ENCODE data around the gene B4GALNT1. TPM values are rescaled to one million over a fixed set of nuclear protein-coding genes. Genes with fewer than 3 reads are reported as not detected.

Gene B4GALNT1
- total RNA-seq, 1 donor from 2014 or later: 0.69 TPM

DNA sequence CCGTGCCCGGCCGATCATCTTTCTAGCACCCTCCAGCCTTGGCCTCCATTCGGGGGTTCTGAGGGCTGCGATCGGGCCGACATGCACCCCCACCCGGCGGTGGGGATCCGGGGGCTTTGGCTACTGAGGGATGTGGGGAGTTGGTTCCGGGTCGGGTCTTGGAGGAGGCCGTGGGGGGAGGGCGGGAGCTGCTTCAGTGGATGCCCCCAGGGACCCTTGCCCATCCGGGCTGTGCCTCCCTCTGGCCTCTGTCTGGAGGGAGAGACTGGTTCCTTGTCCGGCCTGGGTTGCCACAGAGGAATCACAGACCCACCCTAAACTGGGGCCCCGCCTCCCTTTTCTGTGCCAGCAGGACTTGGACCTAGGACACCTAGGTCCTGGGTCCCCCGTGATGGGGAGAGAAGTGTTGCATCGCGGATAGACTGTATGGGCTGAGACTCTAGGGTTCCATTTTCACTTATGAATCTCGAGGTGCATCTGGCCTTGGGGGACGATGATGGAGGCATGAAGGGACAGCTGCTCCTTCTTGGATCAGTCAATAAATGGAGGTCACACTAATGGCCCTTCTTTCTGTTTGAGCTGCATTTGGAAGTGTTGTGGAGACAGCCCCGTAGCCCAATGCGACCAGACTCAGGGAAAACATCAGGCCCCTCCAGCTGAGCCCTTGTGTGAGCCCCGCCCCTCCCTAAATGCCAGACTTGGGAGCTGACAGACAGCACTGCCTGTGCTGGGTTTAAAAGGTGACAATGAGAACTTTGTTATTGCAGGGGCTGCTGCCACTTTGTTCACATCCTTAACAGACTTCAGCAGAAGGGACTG, 27.8 kb downstream of the B4GALNT1 start:
- TF ChIP-seq, protein P1, sequence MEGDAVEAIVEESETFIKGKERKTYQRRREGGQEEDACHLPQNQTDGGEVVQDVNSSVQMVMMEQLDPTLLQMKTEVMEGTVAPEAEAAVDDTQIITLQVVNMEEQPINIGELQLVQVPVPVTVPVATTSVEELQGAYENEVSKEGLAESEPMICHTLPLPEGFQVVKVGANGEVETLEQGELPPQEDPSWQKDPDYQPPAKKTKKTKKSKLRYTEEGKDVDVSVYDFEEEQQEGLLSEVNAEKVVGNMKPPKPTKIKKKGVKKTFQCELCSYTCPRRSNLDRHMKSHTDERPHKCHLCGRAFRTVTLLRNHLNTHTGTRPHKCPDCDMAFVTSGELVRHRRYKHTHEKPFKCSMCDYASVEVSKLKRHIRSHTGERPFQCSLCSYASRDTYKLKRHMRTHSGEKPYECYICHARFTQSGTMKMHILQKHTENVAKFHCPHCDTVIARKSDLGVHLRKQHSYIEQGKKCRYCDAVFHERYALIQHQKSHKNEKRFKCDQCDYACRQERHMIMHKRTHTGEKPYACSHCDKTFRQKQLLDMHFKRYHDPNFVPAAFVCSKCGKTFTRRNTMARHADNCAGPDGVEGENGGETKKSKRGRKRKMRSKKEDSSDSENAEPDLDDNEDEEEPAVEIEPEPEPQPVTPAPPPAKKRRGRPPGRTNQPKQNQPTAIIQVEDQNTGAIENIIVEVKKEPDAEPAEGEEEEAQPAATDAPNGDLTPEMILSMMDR (conservative IDR thresholded peaks at IDR 0.05; ENCODE audit: low read depth, low read length): no peak
- DNase-seq (ENCODE audit: low read depth): no peak
- H3K4me3 ChIP-seq (ENCODE audit: low read depth, low read length): peak overlapping the region; percentile 83

DNA sequence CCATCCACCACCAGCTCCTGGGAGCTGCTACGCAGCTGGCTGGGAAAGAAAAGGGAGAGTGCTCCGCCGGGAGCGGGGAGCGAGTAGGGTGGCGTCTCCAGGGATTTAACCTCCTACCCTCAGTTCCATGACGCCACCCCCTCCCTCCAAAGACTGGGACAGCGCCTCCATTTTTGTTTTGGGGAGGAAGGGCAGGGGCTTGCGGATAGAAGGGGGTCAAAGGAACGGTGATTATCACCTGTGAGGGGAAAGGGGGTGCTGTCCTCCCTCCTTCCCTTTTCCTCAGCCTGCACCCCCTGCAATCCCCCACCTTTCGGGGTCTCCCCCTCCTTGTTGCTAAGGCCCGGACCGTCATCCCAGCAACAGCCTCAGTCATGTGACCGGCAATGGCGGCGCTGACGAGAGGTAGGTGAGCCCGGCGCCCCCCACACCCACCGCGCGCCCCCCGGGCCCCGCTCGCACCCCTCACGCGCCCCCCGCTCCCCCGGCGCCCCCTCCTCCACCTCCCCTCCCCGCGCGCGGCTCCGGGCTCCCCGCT, 28.5 kb downstream of the B4GALNT1 start, which contains the start of gene DTX3:
DTX3 (plus strand) TSS at position 371 of the 538 bp plus-strand sequence. CDS start 1,694 bp downstream, outside the sequence.
- DNase-seq (ENCODE audit: low read depth): no peak
- peak within 1 kb of the TSS; percentile 83 for H3K4me3 ChIP-seq (ENCODE audit: low read depth, low read length)
- TF ChIP-seq, protein P1 (conservative IDR thresholded peaks at IDR 0.05; ENCODE audit: low read depth, low read length): peak; percentile 8

DNA sequence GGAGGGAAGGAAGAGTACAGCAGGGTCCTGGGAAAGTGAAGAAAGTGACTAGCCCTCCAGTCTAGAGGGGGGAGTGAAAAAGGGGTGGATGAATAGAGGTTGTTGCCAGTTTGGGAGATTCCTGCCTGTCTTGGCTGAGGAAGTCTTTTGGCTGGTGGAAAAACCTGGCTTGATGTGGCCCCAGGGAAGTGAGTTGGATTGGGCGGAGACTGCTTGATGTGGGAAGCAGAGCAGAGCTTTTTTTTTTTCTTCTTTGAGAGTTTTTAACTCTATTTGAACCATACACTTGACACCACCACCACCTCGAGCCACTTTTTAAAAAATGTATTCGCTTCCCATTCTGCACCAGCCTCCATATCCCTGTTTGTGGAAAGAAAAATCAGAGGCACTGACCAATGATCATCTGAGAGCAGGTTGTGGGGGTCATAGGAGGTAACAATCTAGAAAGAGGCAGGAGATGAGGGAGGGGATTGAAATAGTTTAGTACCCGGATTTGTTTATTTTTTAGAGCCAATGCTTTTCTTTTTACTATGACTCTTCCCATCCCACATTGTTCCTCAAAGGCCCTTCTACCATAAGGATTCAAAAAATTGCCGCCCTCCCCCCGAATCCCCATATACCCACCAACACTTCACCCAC, 29.1 kb downstream of the B4GALNT1 start:
- TF ChIP-seq, protein P1 (conservative IDR thresholded peaks at IDR 0.05; ENCODE audit: low read depth, low read length): no peak
- DNase-seq (ENCODE audit: low read depth): no peak
- H3K4me3 ChIP-seq (ENCODE audit: low read depth, low read length): peak overlapping the region; percentile 83

DNA sequence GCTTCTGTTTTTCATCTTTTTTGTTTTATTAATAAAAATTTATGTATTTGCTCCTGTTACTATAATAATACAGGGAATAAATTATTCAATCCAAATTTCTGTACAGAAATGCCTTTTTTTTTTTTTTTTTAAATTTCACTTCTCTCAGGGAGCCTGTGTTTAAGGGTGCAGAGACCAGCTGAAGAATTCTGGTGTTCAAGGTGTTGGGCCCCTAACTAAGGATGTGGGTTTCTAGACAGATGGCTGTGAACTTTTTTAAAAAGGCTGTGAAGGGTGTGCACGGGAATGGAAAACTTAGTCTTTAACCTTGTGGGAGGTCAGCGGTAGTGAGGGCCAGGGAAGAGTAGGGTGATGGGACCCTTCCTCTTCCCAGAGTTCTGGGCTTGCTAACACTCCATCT, 29.7 kb downstream of the B4GALNT1 start:
- no peak for DNase-seq (ENCODE audit: low read depth)
- no peak overlapping the region for H3K4me3 ChIP-seq (ENCODE audit: low read depth, low read length)
- TF ChIP-seq, protein P1 (conservative IDR thresholded peaks at IDR 0.05; ENCODE audit: low read depth, low read length): no peak

DNA sequence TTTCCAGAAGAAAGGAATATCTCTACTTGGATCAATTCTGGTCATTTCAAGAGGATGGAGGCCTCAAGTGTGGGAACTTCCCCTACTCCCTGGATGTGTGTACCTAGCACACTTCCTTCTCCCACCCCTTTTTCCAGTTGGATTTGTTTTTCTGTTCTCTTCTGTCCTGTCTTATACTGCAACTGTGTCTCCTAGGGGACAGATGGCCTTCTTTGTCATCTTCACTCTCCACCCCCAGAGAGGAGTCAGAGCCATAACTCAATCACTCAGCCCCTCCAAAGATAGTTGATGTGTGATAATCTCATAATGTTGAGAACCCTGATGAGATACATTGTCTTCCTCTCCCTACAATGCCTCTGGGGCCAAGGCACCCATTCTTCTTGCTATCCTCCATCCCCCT, 30.5 kb downstream of the B4GALNT1 start:
- TF ChIP-seq, protein P1 (conservative IDR thresholded peaks at IDR 0.05; ENCODE audit: low read depth, low read length): no peak
- no peak overlapping the region for H3K4me3 ChIP-seq (ENCODE audit: low read depth, low read length)
- DNase-seq (ENCODE audit: low read depth): no peak

DNA sequence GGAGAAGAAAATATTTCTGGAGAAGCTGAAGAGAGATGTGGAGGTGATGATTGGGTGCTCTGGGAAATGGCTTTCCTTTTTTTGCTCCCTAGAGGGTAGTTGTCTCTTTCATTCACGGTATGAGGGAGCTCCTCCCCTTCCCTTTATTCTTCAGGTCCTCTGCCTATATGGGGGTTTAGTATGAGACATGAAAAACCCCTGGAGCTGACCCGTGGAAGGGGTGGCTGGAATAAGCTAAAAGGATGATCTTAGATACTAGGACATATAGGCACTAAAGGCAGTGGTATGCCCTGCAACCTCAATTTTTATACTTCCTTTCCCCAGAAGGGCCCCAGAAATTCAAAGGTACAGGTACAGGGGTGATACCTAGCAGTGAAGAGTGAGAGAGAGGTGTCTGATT, 32.6 kb downstream of the B4GALNT1 start:
- TF ChIP-seq, protein P1 (conservative IDR thresholded peaks at IDR 0.05; ENCODE audit: low read depth, low read length): no peak
- no peak for DNase-seq (ENCODE audit: low read depth)
- H3K4me3 ChIP-seq (ENCODE audit: low read depth, low read length): no peak overlapping the region

Data from epithelial cell of proximal tubule (primary cell).